NCI-H748 treated with DMSO at 0.1 percent for 48 hours (cell line): ENCODE data around the gene RPL13.
"Not testable (repeated sequence)": the region's sequence is repeated elsewhere in the genome, so short reads cannot be mapped to it uniquely, and the experiment has no call there.

Experiments
- DNase-seq: peaks from one replicate; lab custom pipeline; 2025; lab: John Stamatoyannopoulos, UW

The RPL13 gene

DNA sequence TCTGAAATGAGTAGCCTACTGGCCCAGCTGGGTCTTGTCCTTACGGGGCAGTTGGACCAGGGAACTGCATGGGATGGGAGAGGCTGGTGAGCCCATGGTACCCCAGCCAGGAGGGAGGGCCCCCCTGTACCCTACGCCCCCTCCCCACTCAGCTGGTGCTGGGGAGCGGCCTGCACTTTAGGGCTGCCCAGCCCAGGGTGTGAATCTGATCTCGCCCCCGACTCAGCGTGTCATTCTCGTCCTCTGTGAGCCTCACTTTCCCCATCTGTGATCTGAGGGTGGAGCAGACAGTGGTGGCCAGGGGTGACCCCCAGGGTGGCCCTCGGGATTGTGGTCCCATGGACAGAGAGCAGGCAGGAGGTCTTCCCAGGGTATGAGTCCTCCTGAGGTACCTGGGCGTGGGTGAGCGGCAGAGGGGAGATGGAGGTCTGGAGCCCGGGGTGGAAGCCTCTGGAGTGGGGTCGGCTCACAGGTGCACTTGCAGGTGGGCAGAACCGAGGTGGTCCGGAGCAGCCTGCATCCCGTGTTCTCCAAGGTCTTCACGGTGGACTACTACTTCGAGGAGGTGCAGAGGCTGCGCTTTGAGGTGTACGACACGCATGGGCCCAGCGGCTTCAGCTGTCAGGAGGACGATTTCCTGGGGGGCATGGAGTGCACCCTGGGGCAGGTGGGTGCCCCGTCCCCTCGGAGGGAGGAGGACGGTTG lies 16.7 kb downstream of the RPL13 start:
- DNase-seq = no peak

DNA sequence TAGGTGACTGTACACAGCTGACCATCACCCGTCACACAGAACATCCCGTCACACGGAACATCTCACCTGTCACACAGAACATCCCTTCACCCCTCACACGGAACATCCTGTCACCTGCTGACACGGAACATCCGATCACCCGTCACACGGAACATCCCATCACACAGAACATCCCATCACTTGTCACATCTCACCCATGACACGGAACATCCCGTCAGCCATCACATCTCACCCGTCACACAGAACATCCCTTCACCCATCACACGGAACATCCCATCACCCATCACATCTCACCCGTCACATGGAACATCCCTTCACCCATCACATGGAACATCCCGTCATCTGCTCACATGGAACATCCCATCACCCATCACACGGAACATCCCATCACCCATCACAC lies 18.9 kb downstream of the RPL13 start:
- no peak for DNase-seq

- DNase-seq = no peak
Measured at GRCh38 chr16:89581045-89581695, 20.7 kb downstream of the RPL13 start.

DNA sequence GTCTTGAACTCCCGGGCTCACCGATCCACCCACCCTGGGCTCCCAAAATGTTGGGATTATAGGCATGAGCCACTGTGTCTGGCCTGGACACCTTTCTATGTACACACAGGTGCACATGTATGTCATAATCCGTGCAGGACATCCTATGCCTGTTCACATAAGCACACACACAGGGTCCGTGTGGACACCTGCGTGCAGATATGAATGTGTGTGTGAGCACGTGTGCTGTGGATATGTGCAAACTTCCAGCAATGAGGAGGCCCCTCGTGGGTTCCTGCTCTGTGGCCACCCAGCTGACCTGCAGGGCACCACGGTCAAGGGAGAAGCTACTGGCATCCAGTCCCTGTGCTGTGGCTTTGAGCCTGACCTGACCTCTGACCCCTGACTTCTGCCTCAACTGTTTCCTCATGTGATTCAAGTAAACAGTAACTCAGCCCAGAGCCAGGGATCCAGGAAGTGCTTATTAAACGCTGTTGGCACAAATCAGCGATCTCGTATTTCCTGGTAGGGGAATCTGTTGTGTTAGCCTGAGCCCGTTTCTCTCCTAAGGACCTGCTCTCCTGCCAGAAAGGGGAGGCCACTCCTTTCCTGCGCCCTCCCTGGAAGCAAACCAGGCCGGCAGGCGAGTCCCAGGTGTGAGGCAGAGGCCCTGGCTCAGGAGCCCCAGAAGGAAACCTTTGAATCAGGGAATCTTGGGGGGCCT lies 21.5 kb downstream of the RPL13 start:
- DNase-seq = no peak

DNA sequence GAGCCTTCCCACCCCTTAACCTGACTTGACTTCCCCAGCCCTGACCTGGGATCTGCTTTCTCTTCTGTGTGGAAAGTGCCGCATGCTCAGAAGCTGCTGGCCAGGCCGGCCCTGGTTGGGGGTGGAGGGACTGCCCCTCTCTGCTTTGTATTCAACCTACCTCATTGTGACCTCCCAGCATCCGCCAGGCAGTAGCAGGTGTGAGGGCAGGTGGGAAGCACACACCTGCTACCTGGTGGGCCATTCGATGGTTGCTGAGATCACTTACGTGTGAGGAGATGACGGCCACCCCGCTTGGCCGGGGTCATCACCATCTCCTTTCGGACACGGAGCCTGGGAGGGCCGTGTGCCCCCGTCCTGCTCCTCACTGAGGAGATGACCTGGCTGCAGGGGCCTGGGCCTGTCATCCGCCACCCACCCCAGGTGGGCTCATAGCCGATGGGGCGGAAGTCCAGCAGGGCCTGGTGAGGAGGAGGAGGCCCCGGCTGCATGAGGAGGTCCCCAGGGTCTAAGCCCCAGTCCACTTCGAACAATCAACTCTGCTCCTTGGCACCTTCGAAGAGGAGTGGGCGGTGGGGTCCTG lies 22.2 kb downstream of the RPL13 start:
- no peak for DNase-seq

DNA sequence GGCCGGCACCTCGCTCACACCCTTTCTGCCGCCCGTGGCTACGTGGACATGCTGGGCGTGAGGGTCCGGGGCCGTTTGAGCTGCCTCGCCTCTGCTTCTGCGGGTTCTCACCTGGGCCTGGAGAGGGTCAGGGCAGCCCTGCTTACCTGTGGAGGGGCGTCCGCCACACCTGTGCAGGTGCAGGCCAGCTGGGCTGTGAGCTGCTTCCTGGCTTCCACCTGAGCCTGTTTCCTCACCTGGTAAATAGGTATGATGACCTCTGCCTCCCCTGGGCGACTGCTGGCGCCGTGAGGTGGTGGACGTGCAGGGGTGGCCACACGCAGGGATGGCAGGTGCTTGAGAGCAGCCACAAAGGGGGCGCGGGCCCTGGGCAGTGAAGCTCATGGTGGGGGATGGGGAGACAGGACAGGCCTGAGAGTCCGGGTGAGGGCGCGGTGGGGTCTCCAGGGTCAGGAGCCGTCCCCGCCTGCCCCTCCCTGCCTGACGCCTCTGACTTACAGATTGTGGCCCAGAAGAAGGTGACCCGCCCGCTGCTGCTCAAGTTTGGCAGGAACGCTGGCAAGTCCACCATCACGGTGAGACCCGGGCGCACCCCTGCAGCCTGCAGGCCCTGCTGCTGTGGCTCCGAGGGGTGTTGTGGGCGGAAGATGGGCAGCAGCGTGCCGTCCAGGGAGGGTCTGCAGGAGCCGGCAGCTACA lies 22.9 kb downstream of the RPL13 start:
- no peak for DNase-seq

DNA sequence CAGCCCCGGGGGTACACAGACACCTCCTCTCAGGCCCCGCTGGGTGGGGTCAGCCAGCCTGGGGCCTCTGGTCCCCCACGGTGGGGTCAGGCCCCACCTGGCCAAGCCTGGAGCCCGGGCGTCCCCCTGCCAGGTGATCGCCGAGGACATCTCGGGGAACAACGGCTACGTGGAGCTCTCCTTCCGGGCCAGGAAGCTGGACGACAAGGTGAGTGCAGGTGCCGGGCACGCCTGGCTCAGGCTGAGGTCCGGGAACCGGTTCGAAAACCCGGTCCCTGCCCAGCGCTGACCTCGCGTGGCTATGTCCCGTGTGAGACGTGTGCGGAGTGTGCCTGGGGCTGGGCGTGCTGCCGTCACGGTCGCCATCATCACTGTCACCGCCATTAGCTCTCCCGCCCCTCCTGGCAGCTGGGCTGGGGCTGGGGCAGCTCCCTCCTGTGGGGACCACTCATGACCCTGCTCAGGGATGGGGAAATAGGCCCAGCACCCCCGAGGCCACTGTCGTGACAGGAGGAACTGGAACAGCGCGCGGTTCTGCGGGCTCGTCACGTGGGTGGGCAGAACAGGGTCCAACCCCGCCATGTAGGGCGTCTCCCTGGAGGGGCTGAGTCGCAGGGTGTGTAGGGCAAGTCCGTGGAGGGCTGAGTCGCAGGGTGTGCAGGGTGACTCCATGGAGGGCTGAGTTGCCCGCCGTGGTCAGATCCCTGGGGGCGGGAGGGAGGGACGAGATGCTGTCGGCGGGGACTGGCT lies 23.6 kb downstream of the RPL13 start:
- DNase-seq = no peak

DNA sequence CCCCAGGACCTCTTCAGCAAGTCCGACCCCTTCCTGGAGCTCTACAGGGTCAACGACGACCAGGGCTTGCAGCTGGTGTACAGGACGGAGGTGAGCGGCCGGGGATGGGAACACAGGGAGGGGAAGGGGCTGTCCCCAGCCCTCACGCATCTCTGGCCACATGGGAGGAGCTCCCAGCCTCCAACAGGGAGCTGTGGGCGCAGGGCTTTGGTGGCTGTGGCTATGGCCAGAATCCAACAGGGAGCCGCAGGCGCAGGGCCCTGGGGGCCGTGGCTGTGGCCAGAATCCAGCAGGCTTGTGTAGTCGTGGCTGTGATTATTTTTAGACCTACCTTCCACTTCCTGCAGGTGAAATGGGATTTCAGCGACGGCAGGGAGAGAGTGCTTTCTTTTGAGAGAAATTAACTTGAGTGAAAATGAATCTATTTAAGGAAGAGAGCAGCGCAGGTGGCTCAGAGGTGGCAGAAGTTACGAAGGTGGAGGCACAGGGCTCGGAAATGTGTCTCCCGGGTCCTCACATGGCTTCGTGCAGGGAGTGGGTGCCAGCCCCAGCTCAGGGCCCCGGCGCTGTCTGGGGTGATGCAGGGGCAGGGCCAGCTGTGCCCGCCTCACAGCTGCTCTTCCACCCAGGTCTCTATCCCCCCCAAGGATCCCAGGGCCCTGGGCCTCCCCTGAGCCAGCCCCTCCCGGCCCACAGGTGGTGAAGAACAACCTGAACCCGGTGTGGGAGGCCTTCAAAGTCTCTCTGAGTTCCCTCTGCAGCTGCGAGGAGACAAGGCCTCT lies 24.5 kb downstream of the RPL13 start:
- DNase-seq = no peak

- no peak for DNase-seq
Measured at GRCh38 chr16:89586218-89586617, 25.7 kb downstream of the RPL13 start.

GRCh38 chr16:89586853-89587252 lies 26.4 kb downstream of the RPL13 start:
- DNase-seq = no peak

- DNase-seq = not testable (repeated sequence)
Measured at GRCh38 chr16:89587676-89588075, 27.2 kb downstream of the RPL13 start.

- DNase-seq = no peak
Measured at GRCh38 chr16:89588413-89589109, 28.1 kb downstream of the RPL13 start.

DNA sequence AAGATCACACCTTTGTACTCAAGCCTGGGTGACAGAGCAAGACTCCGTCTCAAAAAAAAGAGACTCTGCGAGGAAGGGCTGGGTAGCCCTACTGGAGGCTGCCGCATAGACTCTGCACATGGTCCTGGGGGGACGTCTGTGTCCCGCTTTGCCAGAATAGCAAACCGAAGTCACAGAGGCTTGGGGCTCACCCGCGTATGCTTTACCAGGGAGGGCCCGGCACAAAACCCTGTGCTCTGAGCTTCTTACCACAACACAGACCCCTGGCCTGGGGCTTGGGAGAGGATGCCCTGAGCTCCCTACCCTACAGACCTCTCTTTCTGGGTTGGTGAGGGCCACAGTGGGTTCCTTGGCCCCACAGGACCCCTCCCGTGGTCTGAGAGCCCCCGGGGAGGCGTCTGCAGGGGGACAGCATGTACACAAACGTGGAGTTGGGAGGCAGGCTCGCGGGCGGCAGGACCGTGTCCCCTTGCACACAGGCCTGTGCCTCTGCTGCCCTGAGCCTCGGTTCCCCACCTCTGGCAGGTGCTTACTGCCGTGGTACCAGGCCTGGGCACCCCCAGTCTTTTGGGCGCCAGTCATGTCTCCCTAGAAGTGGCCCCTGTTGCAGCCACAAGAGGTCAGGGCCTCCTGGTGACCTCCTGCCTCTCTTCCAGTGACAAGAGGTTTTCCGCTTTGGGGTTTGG lies 28.9 kb downstream of the RPL13 start:
- DNase-seq = no peak

DNA sequence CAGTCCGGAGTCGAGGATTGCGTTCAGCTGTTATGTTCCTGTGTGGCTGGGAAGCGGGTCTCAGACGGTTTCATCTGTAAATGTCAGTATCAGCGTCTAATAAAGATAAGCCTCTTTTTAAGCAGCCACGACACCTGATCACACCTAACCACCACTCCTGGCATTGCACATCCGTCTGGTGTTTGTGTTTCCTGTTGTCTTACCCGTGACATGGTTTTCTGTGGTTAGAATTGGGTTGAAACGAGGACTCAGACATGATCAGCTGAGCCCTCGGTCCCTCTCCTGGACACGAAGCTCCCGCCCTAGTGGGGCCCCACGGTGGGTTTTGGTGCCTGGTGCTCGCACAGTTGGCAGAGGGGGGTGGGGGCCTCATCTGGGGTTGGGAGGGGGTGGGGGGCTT lies 33.4 kb downstream of the RPL13 start:
- DNase-seq = no peak

DNA sequence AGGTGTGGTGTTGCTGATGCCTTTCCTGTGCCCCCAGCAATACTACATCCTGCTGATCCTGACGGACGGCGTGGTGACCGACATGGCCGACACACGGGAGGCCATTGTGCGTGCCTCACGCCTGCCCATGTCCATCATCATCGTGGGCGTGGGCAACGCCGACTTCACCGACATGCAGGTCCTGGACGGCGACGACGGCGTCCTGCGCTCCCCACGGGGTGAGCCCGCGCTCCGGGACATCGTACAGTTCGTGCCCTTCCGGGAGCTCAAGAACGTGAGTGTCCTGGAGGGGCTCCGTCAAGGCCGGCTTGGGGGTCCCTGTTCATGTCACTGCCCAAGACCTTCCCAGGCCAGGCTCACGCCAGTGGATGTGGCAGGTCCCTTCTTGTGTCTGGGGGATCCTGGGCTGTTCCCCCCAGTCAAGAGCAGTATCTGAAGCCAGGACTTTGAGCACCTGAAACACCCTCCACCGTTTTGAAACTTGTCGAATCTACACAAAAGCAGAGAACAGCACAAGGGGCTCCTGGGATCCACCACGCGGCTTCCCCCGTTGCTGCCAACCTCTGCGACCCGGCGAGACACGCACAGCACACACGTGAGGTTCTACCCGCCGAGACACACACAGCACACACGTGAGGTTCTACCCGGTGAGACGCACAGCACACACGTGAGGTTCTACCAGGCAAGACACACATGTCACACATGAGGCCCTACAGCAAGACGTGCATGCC lies 35.0 kb downstream of the RPL13 start:
- DNase-seq = no peak

DNA sequence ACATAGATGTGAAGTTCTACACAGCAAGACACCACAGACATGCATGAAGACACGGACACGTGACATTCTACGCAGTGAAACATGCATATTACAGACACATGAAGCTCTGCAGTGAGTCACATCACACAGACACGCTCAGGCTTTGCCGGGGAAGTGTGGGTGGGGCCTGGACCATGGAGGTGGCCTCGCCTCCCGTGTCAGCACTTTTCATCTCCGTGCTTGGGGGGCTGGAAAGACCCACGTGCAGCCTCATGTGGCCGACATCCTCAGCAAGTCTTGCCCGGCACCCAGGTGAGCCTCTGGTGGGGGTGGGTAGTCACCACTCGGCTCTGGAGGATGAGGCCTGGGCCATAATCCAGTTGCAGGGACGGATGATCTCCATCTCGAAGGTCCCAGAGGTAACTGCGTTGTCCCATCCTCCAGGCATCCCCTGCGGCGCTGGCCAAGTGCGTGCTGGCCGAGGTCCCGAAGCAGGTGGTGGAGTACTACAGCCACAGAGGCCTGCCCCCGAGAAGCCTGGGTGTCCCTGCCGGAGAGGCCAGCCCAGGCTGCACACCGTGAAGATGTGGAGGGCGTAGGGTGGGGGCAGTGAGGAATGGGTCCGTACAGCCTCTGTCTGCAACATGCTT lies 35.7 kb downstream of the RPL13 start:
- DNase-seq = no peak

GRCh38 chr16:89596957-89597649 lies 36.6 kb downstream of the RPL13 start:
- DNase-seq = no peak

GRCh38 chr16:89598199-89598598 lies 37.7 kb downstream of the RPL13 start:
- DNase-seq = no peak
